A549 treated with AZD9567 at 1 μM for 4 hours (cell line): ENCODE data around the gene TMEM213. TPM values are rescaled to one million over a fixed set of nuclear protein-coding genes. Genes with fewer than 3 reads are reported as not detected.

Source experiments
- total RNA-seq: library from RNA; stranded (reverse); fragments of 200-300 nt; extraction: Qiagen RNA extraction; gene quantifications from 5 replicates; pipeline ENCODE4 v1.2.3, GENCODE V29; 2022; ENCODE audit not compliant: insufficient read depth

Gene TMEM213, protein sequence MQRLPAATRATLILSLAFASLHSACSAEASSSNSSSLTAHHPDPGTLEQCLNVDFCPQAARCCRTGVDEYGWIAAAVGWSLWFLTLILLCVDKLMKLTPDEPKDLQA
- not detected in 5 replicates for total RNA-seq

DNA sequence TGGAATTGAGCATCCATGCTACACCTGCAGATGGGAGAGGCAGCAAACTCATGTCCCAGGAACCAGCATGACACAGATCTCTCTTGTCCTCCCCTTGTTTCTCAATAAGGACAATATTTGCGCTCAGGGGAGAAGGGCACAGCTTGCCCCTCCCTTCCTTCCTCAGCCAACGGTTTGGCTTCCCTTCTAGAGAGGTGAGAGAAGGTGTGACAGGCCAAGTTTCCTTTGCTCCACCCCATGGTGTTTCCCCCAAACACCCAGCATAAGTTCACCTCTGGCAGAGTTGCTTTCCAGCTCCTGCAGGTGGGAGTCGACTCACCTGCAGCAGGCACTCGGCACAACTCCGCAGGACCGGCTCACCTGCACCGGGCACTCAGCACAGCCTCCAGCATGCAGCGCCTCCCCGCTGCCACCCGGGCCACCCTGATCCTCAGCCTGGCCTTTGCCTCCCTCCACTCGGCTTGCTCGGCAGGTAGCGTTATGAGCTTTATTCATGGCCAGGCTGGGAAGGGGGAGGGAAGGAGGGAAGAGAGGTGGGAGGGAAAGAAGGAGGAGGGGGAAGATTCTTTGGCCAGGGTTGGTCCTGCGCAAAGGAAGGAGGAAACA is at the start of gene TMEM213, which contains the start of gene ATP6V0A4:
TSS of gene TMEM213 (plus strand) at position 280 of the 606 bp plus-strand sequence. CDS start at position 391, 111 bp downstream.
TSS of gene ATP6V0A4 (minus strand) at position 482 of the 606 bp plus-strand sequence. CDS start 26,949 bp downstream, outside the sequence.

Other genes starting within 250 kb of the TMEM213 start
- gene SVOPL, start 96.6 kb upstream of the TMEM213 start, total RNA-seq = not detected in 5 replicates
- gene ATP6V0A4, start 202 bp downstream of the TMEM213 start, total RNA-seq = 0.14 to 0.21 TPM (median 0.19 TPM) in 4 of 5 replicates, not detected in the other
- gene KIAA1549, start 183.4 kb downstream of the TMEM213 start, total RNA-seq = 4.6 to 5.9 TPM (median 5.9 TPM) in 5 replicates
- 4.9 to 7.8 TPM (median 6.7 TPM) in 5 replicates for gene ZC3HAV1L, start 238.0 kb downstream of the TMEM213 start, total RNA-seq